MG63 (cell line): Measurements from ENCODE around the gene AKR1D1. TPM values are rescaled to one million over a fixed set of nuclear protein-coding genes. Genes with fewer than 3 reads are reported as not detected.

Source experiments
- DNase-seq: peaks from one replicate; pipeline ENCODE4 v3.0.0-alpha.2; 2020
- H3K27me3 ChIP-seq: fragments of 250-450 bp; sonication (Bioruptor Pico); 2 replicates; pipeline ENCODE4 v1.5.1; 2020; ENCODE audit warnings: mild to moderate bottlenecking, moderate library complexity
- H3K36me3 ChIP-seq: fragments of 250-450 bp; sonication (Bioruptor Pico); 2 replicates; pipeline ENCODE4 v1.5.1; 2020; ENCODE audit warnings: mild to moderate bottlenecking, moderate library complexity
- H3K4me3 ChIP-seq: fragments of 250-450 bp; sonication (Bioruptor Pico); 2 replicates; pipeline ENCODE4 v1.5.1; 2020; ENCODE audit warnings: mild to moderate bottlenecking, moderate library complexity
- H3K9me3 ChIP-seq: fragments of 250-450 bp; sonication (Bioruptor Pico); 2 replicates; pipeline ENCODE4 v1.5.1; 2020; ENCODE audit warnings: mild to moderate bottlenecking, moderate library complexity
- total RNA-seq: library from RNA; depleted of rRNA; stranded (reverse); fragments of >200 nt; shearing (Covaris generic); gene quantifications from 2 replicates; pipeline ENCODE4 v1.2.3, GENCODE V29; 2014; ENCODE audit warnings: low replicate concordance

Gene AKR1D1
- total RNA-seq, 1 experiment from 2014 or later = not detected

GRCh38 chr7:138092486-138093028 is 16.3 kb downstream of the AKR1D1 start:
- H3K36me3 ChIP-seq = no peaks in the 10 kb centered on the region
- H3K4me3 ChIP-seq = no peak overlapping the region
- no peak for DNase-seq
- H3K9me3 ChIP-seq = no peaks in the 10 kb centered on the region
- H3K27me3 ChIP-seq = no peaks in the 10 kb centered on the region

- Histone ChIP-seq H3K27me3 (no peaks in the 10 kb centered on the region), H3K9me3 (no peaks in the 10 kb centered on the region), H3K4me3 (no peak overlapping the region), H3K36me3 (no peaks in the 10 kb centered on the region)
- DNase-seq = no peak
These were observed 20.0 kb downstream of the AKR1D1 start for GRCh38 chr7:138095972-138096935.

- Histone ChIP-seq H3K4me3 (no peak overlapping the region), H3K36me3 (no peaks in the 10 kb centered on the region), H3K27me3 (no peaks in the 10 kb centered on the region), H3K9me3 (no peaks in the 10 kb centered on the region)
- DNase-seq = no peak
These were observed 20.9 kb downstream of the AKR1D1 start for GRCh38 chr7:138097064-138097741.

GRCh38 chr7:138099813-138100212 is 23.6 kb downstream of the AKR1D1 start:
- DNase-seq = no peak
- Histone ChIP-seq H3K4me3 (no peak overlapping the region), H3K27me3 (no peaks in the 10 kb centered on the region), H3K9me3 (no peaks in the 10 kb centered on the region), H3K36me3 (no peaks in the 10 kb centered on the region)

GRCh38 chr7:138105221-138105620 is 29.0 kb downstream of the AKR1D1 start:
- Histone ChIP-seq H3K4me3 (no peak overlapping the region), H3K36me3 (no peaks in the 10 kb centered on the region)
- DNase-seq = peak; percentile 3

GRCh38 chr7:138115047-138115446 is 38.8 kb downstream of the AKR1D1 start:
- no peak for DNase-seq
- Histone ChIP-seq H3K36me3 (no peaks in the 10 kb centered on the region), H3K9me3 (no peaks in the 10 kb centered on the region), H3K27me3 (no peaks in the 10 kb centered on the region), H3K4me3 (no peak overlapping the region)

More at GRCh38 chr7:138105221-138105620, 29.0 kb downstream of the AKR1D1 start:
- Histone ChIP-seq H3K27me3 (no peaks in the 10 kb centered on the region), H3K9me3 (no peaks in the 10 kb centered on the region)

- Histone ChIP-seq H3K9me3 (no peaks in the 10 kb centered on the region), H3K36me3 (no peaks in the 10 kb centered on the region), H3K4me3 (no peak overlapping the region), H3K27me3 (no peaks in the 10 kb centered on the region)
- DNase-seq = no peak
These were observed 39.9 kb downstream of the AKR1D1 start for GRCh38 chr7:138116141-138116540.

- H3K27me3 ChIP-seq = no peaks in the 10 kb centered on the region
- H3K36me3 ChIP-seq = no peaks in the 10 kb centered on the region
- DNase-seq = no peak
- H3K9me3 ChIP-seq = no peaks in the 10 kb centered on the region
- no peak overlapping the region for H3K4me3 ChIP-seq
These were observed 40.6 kb downstream of the AKR1D1 start for GRCh38 chr7:138116892-138117291.

- Histone ChIP-seq H3K9me3 (no peaks in the 10 kb centered on the region), H3K4me3 (no peak overlapping the region), H3K27me3 (no peaks in the 10 kb centered on the region), H3K36me3 (no peaks in the 10 kb centered on the region)
- no peak for DNase-seq
These were observed 44.0 kb downstream of the AKR1D1 start for GRCh38 chr7:138120140-138120827.

- Histone ChIP-seq H3K27me3 (no peaks in the 10 kb centered on the region), H3K9me3 (no peaks in the 10 kb centered on the region), H3K36me3 (no peaks in the 10 kb centered on the region), H3K4me3 (no peak overlapping the region)
- no peak for DNase-seq
These were observed 45.9 kb downstream of the AKR1D1 start for GRCh38 chr7:138122162-138122561.

GRCh38 chr7:138125119-138125518 is 48.9 kb downstream of the AKR1D1 start:
- H3K36me3 ChIP-seq = no peaks in the 10 kb centered on the region
- H3K4me3 ChIP-seq = no peak overlapping the region
- DNase-seq = peak; percentile 26
- no peaks in the 10 kb centered on the region for H3K9me3 ChIP-seq
- no peaks in the 10 kb centered on the region for H3K27me3 ChIP-seq

GRCh38 chr7:138125598-138126111 is 49.4 kb downstream of the AKR1D1 start:
- Histone ChIP-seq H3K36me3 (no peaks in the 10 kb centered on the region), H3K4me3 (no peak overlapping the region), H3K9me3 (no peaks in the 10 kb centered on the region), H3K27me3 (no peaks in the 10 kb centered on the region)
- peak; percentile 3 for DNase-seq

GRCh38 chr7:138126928-138127327 is 50.7 kb downstream of the AKR1D1 start:
- no peak overlapping the region for H3K4me3 ChIP-seq
- no peak for DNase-seq
- no peaks in the 10 kb centered on the region for H3K9me3 ChIP-seq
- H3K36me3 ChIP-seq = no peaks in the 10 kb centered on the region
- no peaks in the 10 kb centered on the region for H3K27me3 ChIP-seq

GRCh38 chr7:138127996-138128395 is 51.7 kb downstream of the AKR1D1 start:
- Histone ChIP-seq H3K9me3 (no peaks in the 10 kb centered on the region), H3K4me3 (no peak overlapping the region), H3K27me3 (no peaks in the 10 kb centered on the region), H3K36me3 (no peaks in the 10 kb centered on the region)
- no peak for DNase-seq

- H3K27me3 ChIP-seq = no peaks in the 10 kb centered on the region
- no peaks in the 10 kb centered on the region for H3K9me3 ChIP-seq
- no peak for DNase-seq
- H3K4me3 ChIP-seq = no peak overlapping the region
- H3K36me3 ChIP-seq = no peaks in the 10 kb centered on the region
These were observed 53.4 kb downstream of the AKR1D1 start for GRCh38 chr7:138129551-138130165.

GRCh38 chr7:138137423-138138171 is 61.3 kb downstream of the AKR1D1 start:
- no peak overlapping the region for H3K4me3 ChIP-seq
- H3K27me3 ChIP-seq = no peaks in the 10 kb centered on the region
- no peak for DNase-seq
- H3K9me3 ChIP-seq = no peaks in the 10 kb centered on the region
- H3K36me3 ChIP-seq = no peaks in the 10 kb centered on the region
